ENCODE results near the gene SLC39A3. TPM values are rescaled to one million over a fixed set of nuclear protein-coding genes. Genes with fewer than 3 reads are reported as not detected.
A peak's percentile ranks its signal among the peaks of the same experiment; 100 is the strongest.

The SLC39A3 gene
- total RNA-seq, 1 experiment from 2014 or later, result 32.4 TPM

DNA sequence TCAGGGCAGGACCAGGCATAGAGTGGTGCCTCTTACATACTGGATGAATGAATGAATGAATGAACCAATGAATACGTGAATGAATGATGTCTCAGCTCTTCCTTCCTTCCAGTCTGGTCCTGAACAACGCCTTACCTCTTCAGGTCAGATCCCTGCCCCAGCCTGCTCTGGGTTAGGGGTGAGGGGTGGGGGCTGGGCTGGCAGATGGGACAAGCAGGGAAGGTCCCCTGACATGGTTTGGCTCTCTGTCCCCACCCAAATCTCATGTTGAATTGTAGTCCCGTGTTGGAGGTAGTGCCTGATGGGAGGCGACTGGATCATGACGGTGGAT lies 28.0 kb downstream of the SLC39A3 start:
- H3K36me3 Mint-ChIP-seq (ENCODE audit: insufficient read depth in 1 of 3, low read depth in 3 of 3), result peaks cover 11 to 16% (median 14%) of the 10 kb centered on the region in 3 experiments

More for the DNA sequence above, 28.0 kb downstream of the SLC39A3 start:
- no peak overlapping the region for H4K5ac ChIP-seq (ENCODE audit: insufficient read length, low read depth, low read length)
- H3K79me1 ChIP-seq (ENCODE audit: insufficient read depth, low read depth, low read length, poor library complexity, severe bottlenecking), result no peaks in the 10 kb centered on the region
- H3K4me2 ChIP-seq (ENCODE audit: insufficient read depth, insufficient read length, low read length), result no peak overlapping the region
- no peak overlapping the region for H3K18ac ChIP-seq (ENCODE audit: insufficient read length, low read depth, low read length)
- H2BK20ac ChIP-seq (ENCODE audit: low read depth, low read length, poor library complexity, severe bottlenecking), result no peak overlapping the region
- H2AK5ac ChIP-seq (ENCODE audit: insufficient read length, low read length), result no peak overlapping the region
- Mint-ChIP-seq H3K9me3 (peaks cover 10 to 11% of the 10 kb centered on the region in 2 experiments), H3K4me3 (no peak overlapping the region), H3K27ac (peak overlapping the region in 1 of 3 experiments; percentile 17; a peak in 1 of 7 replicates), H3K4me1 (0 out of 4 replicates have a peak, but pooled peaks cover 0 to 4% of the 10 kb centered on the region in 2 experiments), H3K27me3 (ENCODE audit: low read depth) (peaks cover 23% of the 10 kb centered on the region)
- H3K27ac ChIP-seq (ENCODE audit: insufficient read length, low read depth, low read length), result no peak overlapping the region
- H3K23ac ChIP-seq (ENCODE audit: insufficient read length, low read depth, low read length), result no peak overlapping the region
- no peaks in the 10 kb centered on the region for H4K20me1 ChIP-seq (ENCODE audit: control insufficient read depth, insufficient read depth, insufficient read length)
- no peak overlapping the region for H2BK12ac ChIP-seq (ENCODE audit: insufficient read length, low read depth, low read length)
- no peak overlapping the region for H3K4ac ChIP-seq (ENCODE audit: low read depth, low read length)
- no peak overlapping the region for H2BK5ac ChIP-seq (ENCODE audit: insufficient read length, low read length)
- H2AFZ ChIP-seq (ENCODE audit: low read length), result no peak overlapping the region
- H3K4me1 ChIP-seq (ENCODE audit: insufficient read depth, low read length), result no peaks in the 10 kb centered on the region
- no CpG with 5 or more reads among the region's 5 CpGs for WGBS (ENCODE audit: extremely low coverage, insufficient read length, low lambda C conversion rate)
- no peak overlapping the region for H2BK120ac ChIP-seq (ENCODE audit: low read depth, low read length, poor library complexity, severe bottlenecking)
- no peak overlapping the region for H3K9ac ChIP-seq (ENCODE audit: extremely low read depth, insufficient read length, low read length)
- H3K79me2 ChIP-seq (ENCODE audit: insufficient read depth, low read length), result no peaks in the 10 kb centered on the region
- DNase-seq, result no peak
- H4K91ac ChIP-seq (ENCODE audit: insufficient read length, low read depth, low read length), result no peak overlapping the region
- H3K27me3 ChIP-seq (ENCODE audit: insufficient read depth, low read length), result no peaks in the 10 kb centered on the region
- H2BK15ac ChIP-seq (ENCODE audit: low read depth, low read length), result no peak overlapping the region
- no peak overlapping the region for H3K14ac ChIP-seq (ENCODE audit: insufficient read depth, low read length)
- peaks cover 8% of the 10 kb centered on the region for H3K9me3 ChIP-seq (ENCODE audit: control insufficient read depth, low read depth, low read length)
- no peak overlapping the region for H3T11ph ChIP-seq (ENCODE audit: low read length)
- H3K23me2 ChIP-seq (ENCODE audit: insufficient read length, low read depth, low read length, poor library complexity, severe bottlenecking), result peaks cover 3% of the 10 kb centered on the region
- H3K56ac ChIP-seq (ENCODE audit: insufficient read length, low read depth, low read length), result no peak overlapping the region
- no peak overlapping the region for H4K8ac ChIP-seq (replicated peaks; ENCODE audit: insufficient read length, low read depth, low read length)
- no peak for TF ChIP-seq CTCF (conservative IDR thresholded peaks at IDR 0.05)
